H1 (cell line): ENCODE results near the gene KLHDC4. TPM values are rescaled to one million over a fixed set of nuclear protein-coding genes. Genes with fewer than 3 reads are reported as not detected.

ENCODE experiments used
- CTCF ChIA-PET: fragments of 300-600 bp; sonication (Branson Sonifier 250); formaldehyde crosslinking; loops from one replicate; lab custom pipeline; 2021; ENCODE audit not compliant: partially characterized antibody; lab: Charles Lee
- POLR2A ChIA-PET: fragments of 300-600 bp; sonication (Branson Sonifier 250); formaldehyde crosslinking; loops from one replicate; lab custom pipeline; 2021; ENCODE audit warnings: inconsistent platforms; ENCODE audit not compliant: partially characterized antibody; lab: Charles Lee
- DNase-seq, 2 experiments: peaks; one replicate each; pipeline versions ENCODE4 v3.0.0 to v3.0.0-alpha.2; 2010 to 2022; ENCODE audit warnings: low spot score in 2 of 2, low read depth in 1 of 2, mixed read lengths in 1 of 2
- FAIRE-seq: peaks from 2 replicates; lab custom pipeline; 2011; peaks lifted over from hg19 to GRCh38; lab: Jason Lieb, UNC
- H2AFZ ChIP-seq: 2 replicates; pipeline ENCODE4 v1.8.1; 2012; ENCODE audit warnings: low read length, inconsistent platforms
- H2AK5ac ChIP-seq: 2 replicates; pipeline ENCODE4 v1.6.1; 2013; ENCODE audit warnings: low read depth, low read length
- H2BK120ac ChIP-seq: replicated peaks from 2 replicates; pipeline ENCODE3; 2013; ENCODE audit warnings: low read depth, low read length, inconsistent platforms
- H2BK12ac ChIP-seq: 2 replicates; pipeline ENCODE4 v1.6.1; 2013; ENCODE audit warnings: low read depth, low read length
- H2BK15ac ChIP-seq: 2 replicates; pipeline ENCODE4 v1.6.1; 2013; ENCODE audit warnings: low read length
- H2BK20ac ChIP-seq: 2 replicates; pipeline ENCODE4 v1.6.1; 2013; ENCODE audit warnings: low read length
- H2BK5ac ChIP-seq: 2 replicates; pipeline ENCODE4 v1.6.1; 2013; ENCODE audit warnings: low read depth, low read length
- H3K14ac ChIP-seq: 2 replicates; pipeline ENCODE4 v1.6.1; 2013; ENCODE audit warnings: inconsistent platforms; ENCODE audit not compliant: insufficient read length
- H3K18ac ChIP-seq: 2 replicates; pipeline ENCODE4 v1.6.1; 2013; ENCODE audit warnings: low read length; ENCODE audit errors: extremely low read depth
- H3K23ac ChIP-seq: 2 replicates; pipeline ENCODE4 v1.6.1; 2013; ENCODE audit warnings: inconsistent platforms; ENCODE audit not compliant: insufficient read length
- H3K23me2 ChIP-seq: 2 replicates; pipeline ENCODE4 v1.6.1; 2013; ENCODE audit warnings: low read depth, low read length
- H3K27ac ChIP-seq: 2 replicates; pipeline ENCODE4 v1.6.1; 2011; ENCODE audit warnings: low read depth, low read length, inconsistent platforms
- H3K27me3 ChIP-seq, 4 experiments: replicated peaks in 1 of 4; 1 replicate in 1 of 4; 2 replicates in 3 of 4; pipeline versions ENCODE4 v1.6.1 to v1.8.1; 2011 to 2013; ENCODE audit warnings: low read length in 3 of 4, mild to moderate bottlenecking in 3 of 4, inconsistent platforms in 2 of 4, mixed read lengths in 2 of 4, moderate library complexity in 1 of 4; ENCODE audit not compliant: control insufficient read depth in 3 of 4, insufficient read depth in 3 of 4; ENCODE audit errors: extremely low read depth in 1 of 4
- H3K36me3 ChIP-seq, 4 experiments: 2 replicates each; pipeline versions ENCODE4 v1.6.1 to v1.8.1; 2011 to 2013; ENCODE audit warnings: mild to moderate bottlenecking in 4 of 4, low read length in 3 of 4, moderate library complexity in 2 of 4, control low read depth in 1 of 4, inconsistent platforms in 1 of 4; ENCODE audit not compliant: insufficient read depth in 4 of 4, control insufficient read depth in 2 of 4
- H3K4ac ChIP-seq: replicated peaks from 2 replicates; pipeline ENCODE3; 2013; ENCODE audit warnings: low read length, low read depth, mixed read lengths, inconsistent platforms; ENCODE audit not compliant: insufficient read length
- H3K4me1 ChIP-seq, 4 experiments: replicated peaks in 1 of 4; 1 replicate in 1 of 4; 2 replicates in 3 of 4; pipeline versions ENCODE4 v1.6.1 to v1.8.1; 2011 to 2013; ENCODE audit warnings: low read length in 3 of 4, inconsistent platforms in 2 of 4, mixed read lengths in 1 of 4; ENCODE audit not compliant: insufficient read depth in 4 of 4, control insufficient read depth in 3 of 4
- H3K4me2 ChIP-seq, 2 experiments: 2 replicates each; pipeline versions ENCODE4 v1.6.1 to v1.8.1; 2011 to 2013; ENCODE audit warnings: low read depth in 2 of 2, low read length in 2 of 2, control low read depth in 1 of 2, inconsistent platforms in 1 of 2, mild to moderate bottlenecking in 1 of 2; ENCODE audit not compliant: insufficient read depth in 1 of 2
- H3K4me3 ChIP-seq, 4 experiments: fragments of 200-600, 300-600 bp in 1 of 4; sonication (generic), shearing (Covaris generic), sonication (Bioruptor Twin) in 1 of 4; 2 replicates each; pipeline versions ENCODE4 v1.5.1 to v1.8.1; 2011 to 2016; ENCODE audit warnings: low read length in 4 of 4, low read depth in 3 of 4, control low read depth in 2 of 4, inconsistent platforms in 2 of 4, mild to moderate bottlenecking in 2 of 4, mixed read lengths in 1 of 4, moderate library complexity in 1 of 4; ENCODE audit not compliant: insufficient read depth in 2 of 4; ENCODE audit errors: extremely low read depth in 1 of 4
- H3K56ac ChIP-seq: replicated peaks from 2 replicates; pipeline ENCODE3; 2013; ENCODE audit warnings: low read depth, mild to moderate bottlenecking, mixed read lengths, low read length, inconsistent platforms; ENCODE audit not compliant: insufficient read length
- H3K79me1 ChIP-seq: 2 replicates; pipeline ENCODE4 v1.6.1; 2013; ENCODE audit warnings: low read depth, low read length, control low read depth
- H3K79me2 ChIP-seq, 2 experiments: 2 replicates each; pipeline versions ENCODE4 v1.6.1 to v1.8.1; 2012 to 2013; ENCODE audit warnings: low read length in 2 of 2, mild to moderate bottlenecking in 2 of 2, inconsistent platforms in 1 of 2; ENCODE audit not compliant: insufficient read depth in 2 of 2, control insufficient read depth in 1 of 2
- H3K9ac ChIP-seq, 4 experiments: replicated peaks in 1 of 4; 1 replicate in 1 of 4; 2 replicates in 3 of 4; pipeline versions ENCODE4 v1.6.1 to v1.8.1; 2011 to 2013; ENCODE audit warnings: low read depth in 3 of 4, low read length in 3 of 4, control low read depth in 2 of 4, mild to moderate bottlenecking in 2 of 4, moderate library complexity in 2 of 4, inconsistent platforms in 1 of 4; ENCODE audit errors: extremely low read depth in 1 of 4
- H3K9me3 ChIP-seq, 2 experiments: 2 replicates each; pipeline versions ENCODE4 v1.6.1 to v1.8.1; 2012 to 2013; ENCODE audit warnings: mild to moderate bottlenecking in 2 of 2, moderate library complexity in 2 of 2, control low read depth in 1 of 2, inconsistent platforms in 1 of 2, low read depth in 1 of 2, low read length in 1 of 2, mixed read lengths in 1 of 2; ENCODE audit not compliant: insufficient read depth in 2 of 2
- H4K20me1 ChIP-seq, 2 experiments: replicated peaks in 1 of 2; 2 replicates each; pipeline versions ENCODE3 to v1.8.1; 2011 to 2013; ENCODE audit warnings: inconsistent platforms in 2 of 2, low read length in 2 of 2, mild to moderate bottlenecking in 1 of 2; ENCODE audit not compliant: insufficient read depth in 2 of 2, control insufficient read depth in 1 of 2
- H4K5ac ChIP-seq: 2 replicates; pipeline ENCODE4 v1.6.1; 2013; ENCODE audit warnings: low read length, low read depth, mixed read lengths, inconsistent platforms; ENCODE audit not compliant: insufficient read length
- H4K8ac ChIP-seq: 2 replicates; pipeline ENCODE4 v1.8.0; 2013; ENCODE audit warnings: mild to moderate bottlenecking, moderate library complexity, low read length, inconsistent platforms; ENCODE audit not compliant: insufficient read depth; ENCODE audit errors: extremely low read depth
- H4K91ac ChIP-seq: replicated peaks from 2 replicates; pipeline ENCODE3; 2013; ENCODE audit warnings: low read length, mixed read lengths, inconsistent platforms; ENCODE audit not compliant: insufficient read length
- WGBS, 2 experiments: shearing (Covaris generic) in 1 of 2; methylation state at CpG; one replicate each; pipeline versions ENCODE4 v1.1.6 to v1.1.7; 2013 to 2015; ENCODE audit warnings: low lambda C conversion rate in 2 of 2, mixed read lengths in 2 of 2, inconsistent platforms in 1 of 2, low coverage in 1 of 2, missing lambda C conversion rate in 1 of 2; ENCODE audit not compliant: insufficient replicate concordance in 2 of 2, insufficient coverage in 1 of 2, insufficient read length in 1 of 2; ENCODE audit errors: extremely low coverage in 1 of 2, missing lambda C conversion rate in 1 of 2; 5-methylcytosine and 5-hydroxymethylcytosine counted together
- polyA plus RNA-seq, 7 experiments: library from polyadenylated mRNA; depleted of rRNA in 3 of 7; stranded (reverse) in 5 of 7; unstranded in 2 of 7; fragments of >200 nt in 5 of 7; fragments of 200-250 nt in 2 of 7; gene quantifications; 1 replicate in 5 of 7; 2 replicates in 1 of 7; 4 replicates in 1 of 7; pipeline versions ENCODE4 v1.2.1 to v1.2.3, GENCODE V29; 2011 to 2013; ENCODE audit warnings: missing spikeins in 2 of 7, mixed read lengths in 2 of 7
- total RNA-seq: library from RNA; stranded (reverse); fragmentation: NEBNext Ultra II Directional; extraction: Animal tissue kit (Norgen Biotek cat#: 25700); gene quantifications from 2 replicates; pipeline ENCODE4 v1.2.1, GENCODE V29; 2021

KLHDC4 gene
- total and polyA plus RNA-seq, 2 of the 8 experiments (the other 6 are each of a cell fraction or from before 2014, with no cell fraction given), result 23.7 to 63.9 TPM

DNA sequence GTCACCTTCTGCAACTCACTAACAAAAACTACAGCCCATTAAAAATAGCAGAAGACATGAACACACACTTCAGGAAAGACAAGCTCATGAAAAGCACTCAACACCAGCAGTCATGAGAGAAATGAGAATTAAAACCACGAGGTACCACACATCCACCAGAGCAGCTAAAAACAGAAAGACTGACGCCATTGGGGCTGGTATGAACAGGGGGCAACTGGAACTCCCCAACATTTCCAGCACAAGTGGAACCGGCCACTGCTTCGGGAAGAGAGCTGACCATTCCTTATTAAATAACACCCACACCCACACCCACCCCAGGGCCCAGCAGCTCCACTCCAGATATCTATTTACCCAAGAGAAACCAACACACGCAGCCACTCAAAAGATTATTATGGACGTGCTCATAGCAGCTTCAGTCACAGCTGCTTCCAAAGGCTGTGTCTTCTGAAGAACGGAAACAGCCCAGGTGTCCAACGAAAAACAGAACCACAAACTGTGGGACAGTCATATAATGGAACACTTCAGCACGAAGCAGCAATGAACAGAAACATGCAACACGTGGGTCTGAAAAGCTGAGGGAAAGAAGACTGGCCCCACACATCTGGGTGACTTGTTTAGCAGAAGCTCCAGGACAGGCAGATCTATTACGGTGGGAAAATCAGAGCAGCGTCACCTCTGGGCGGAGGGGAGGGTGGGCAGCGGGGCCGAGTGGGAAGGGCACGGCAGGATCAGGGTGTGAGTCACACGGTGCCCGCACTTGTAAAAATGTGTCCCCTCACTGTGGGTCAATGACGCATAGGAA is 41.1 kb downstream of the KLHDC4 start:
- Histone ChIP-seq H3K27ac (no peak overlapping the region), H2BK12ac (no peak overlapping the region), H3K4me2 (no peak overlapping the region), H2BK5ac (no peak overlapping the region), H3K4me1 (no peaks in the 10 kb centered on the region), H4K5ac (no peak overlapping the region), H2AK5ac (no peak overlapping the region), H3K4me3 (no peak overlapping the region), H2BK120ac (no peak overlapping the region), H3K23ac (no peak overlapping the region), H3K27me3 (no peaks in the 10 kb centered on the region), H3K18ac (no peak overlapping the region), H3K14ac (no peak overlapping the region), H3K56ac (no peak overlapping the region), H4K20me1 (peaks cover 5 to 16% of the 10 kb centered on the region in 2 experiments), H3K9ac (no peak overlapping the region), H3K36me3 (peaks cover 4 to 30% (median 22%) of the 10 kb centered on the region in 4 experiments; a peak in 6 of 8 replicates), H3K79me1 (peaks cover 7% of the 10 kb centered on the region), H3K4ac (no peak overlapping the region), H2BK20ac (no peak overlapping the region), H3K23me2 (no peaks in the 10 kb centered on the region), H4K8ac (no peak overlapping the region; the same call in 1 of the 2 replicates), H3K9me3 (peaks cover 0 to 3% of the 10 kb centered on the region in 2 experiments; a peak in 1 of 4 replicates), H2AFZ (no peak overlapping the region), H2BK15ac (no peak overlapping the region), H3K79me2 (peaks cover 0 to 17% of the 10 kb centered on the region in 2 experiments; a peak in 1 of 4 replicates), H4K91ac (no peak overlapping the region)
- WGBS, 2 experiments, result 89% methylated on average over 19 of the region's 19 CpGs; no CpG with 5 or more reads in 1 of the 2 experiments
- POLR2A ChIA-PET, result interaction anchor here (1.1 to 7.4 kb wide), 3 partner anchors 9 to 108 kb away, joined by 4 to 39 read pairs (median 11); no protein-coding TSS in a partner anchor
- FAIRE-seq (no peak), DNase-seq (no peak)
- CTCF ChIA-PET, result interaction anchor here (0.6 to 3.5 kb wide), 7 partner anchors 21 to 264 kb away, joined by 3 to 14 read pairs (median 3); no protein-coding TSS in a partner anchor
